ENCODE measurements around the gene ERVH48-1. TPM values are rescaled to one million over a fixed set of nuclear protein-coding genes. Genes with fewer than 3 reads are reported as not detected.
A peak's percentile ranks its signal among the peaks of the same experiment; 100 is the strongest.

ERVH48-1 gene
- total and polyA plus RNA-seq, 2 of the 8 experiments (the other 6 are each of a cell fraction or from before 2014, with no cell fraction given) = 4.2 to 17.7 TPM

DNA sequence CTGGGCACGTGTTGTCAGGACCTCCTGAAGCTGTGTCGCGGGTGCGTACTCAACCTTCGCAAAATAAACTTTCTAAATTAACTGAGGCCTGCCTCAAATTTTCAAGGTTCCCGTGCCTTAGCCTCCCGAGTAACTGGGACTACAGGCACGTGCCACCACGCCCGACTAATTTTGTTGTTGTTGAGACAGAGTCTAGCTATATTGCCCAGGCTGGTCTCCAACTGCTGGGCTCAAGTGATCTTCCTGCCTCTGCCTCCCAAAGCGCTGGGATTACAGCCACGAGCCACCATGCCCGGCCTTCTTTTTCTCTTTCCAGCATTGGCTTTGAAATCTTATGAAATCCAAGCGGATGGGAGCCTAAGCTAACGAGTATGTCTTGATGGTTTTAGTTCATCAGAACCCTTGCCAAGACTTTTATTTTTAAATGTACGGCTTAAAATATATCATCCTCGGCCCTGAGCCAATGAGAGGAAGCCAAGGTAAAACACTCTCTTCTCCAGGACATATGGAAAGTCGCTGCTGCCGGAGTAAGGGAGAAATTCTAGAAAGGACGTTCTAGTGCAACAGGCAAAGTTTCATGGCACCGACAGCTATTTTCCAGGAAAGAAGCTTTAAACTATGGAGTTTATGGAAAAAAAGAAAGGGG is 12.7 kb upstream of the ERVH48-1 start:
- peaks cover 0 to 25% (median 12%) of the 10 kb centered on the region in 4 experiments; a peak in 6 of 7 replicates for H3K4me1 ChIP-seq (replicated peaks in 1 of 4; ENCODE audit: control insufficient read depth in 3 of 4, insufficient read depth in 4 of 4, low read length in 3 of 4)
- H3K23me2 ChIP-seq (ENCODE audit: low read depth, low read length) = no peaks in the 10 kb centered on the region
- H3K18ac ChIP-seq (ENCODE audit: extremely low read depth, low read length) = peak overlapping the region; percentile 98
- ChIA-PET POLR2A (ENCODE audit: partially characterized antibody) (interaction anchor here (1.1 to 3.6 kb wide), 8 partner anchors 9 to 54 kb away, joined by 3 to 37 read pairs (median 4); partner anchors contain the start of gene ERVH48-1), CTCF (ENCODE audit: partially characterized antibody) (interaction anchor here (0.8 to 3.2 kb wide), 5 partner anchors 10 to 34 kb away, joined by 3 to 10 read pairs (median 4); no protein-coding TSS in a partner anchor)
- H3K23ac ChIP-seq (ENCODE audit: insufficient read length) = no peak overlapping the region
- peak overlapping the region; percentile 100; the same call in 1 of the 2 replicates for H2BK20ac ChIP-seq (ENCODE audit: low read length)
- no peak overlapping the region for H3K4ac ChIP-seq (replicated peaks; ENCODE audit: insufficient read length, low read depth, low read length)
- H2AFZ ChIP-seq (ENCODE audit: low read length) = no peak overlapping the region
- TF ChIP-seq, protein P1, sequence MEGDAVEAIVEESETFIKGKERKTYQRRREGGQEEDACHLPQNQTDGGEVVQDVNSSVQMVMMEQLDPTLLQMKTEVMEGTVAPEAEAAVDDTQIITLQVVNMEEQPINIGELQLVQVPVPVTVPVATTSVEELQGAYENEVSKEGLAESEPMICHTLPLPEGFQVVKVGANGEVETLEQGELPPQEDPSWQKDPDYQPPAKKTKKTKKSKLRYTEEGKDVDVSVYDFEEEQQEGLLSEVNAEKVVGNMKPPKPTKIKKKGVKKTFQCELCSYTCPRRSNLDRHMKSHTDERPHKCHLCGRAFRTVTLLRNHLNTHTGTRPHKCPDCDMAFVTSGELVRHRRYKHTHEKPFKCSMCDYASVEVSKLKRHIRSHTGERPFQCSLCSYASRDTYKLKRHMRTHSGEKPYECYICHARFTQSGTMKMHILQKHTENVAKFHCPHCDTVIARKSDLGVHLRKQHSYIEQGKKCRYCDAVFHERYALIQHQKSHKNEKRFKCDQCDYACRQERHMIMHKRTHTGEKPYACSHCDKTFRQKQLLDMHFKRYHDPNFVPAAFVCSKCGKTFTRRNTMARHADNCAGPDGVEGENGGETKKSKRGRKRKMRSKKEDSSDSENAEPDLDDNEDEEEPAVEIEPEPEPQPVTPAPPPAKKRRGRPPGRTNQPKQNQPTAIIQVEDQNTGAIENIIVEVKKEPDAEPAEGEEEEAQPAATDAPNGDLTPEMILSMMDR (IDR thresholded peaks at IDR 0.05; ENCODE audit: control extremely low read depth in 1 of 3, insufficient read depth in 1 of 3, low read depth in 1 of 3, low read length in 3 of 3) = no peak
- TF ChIP-seq TAF1 (IDR thresholded peaks at IDR 0.05; ENCODE audit: low read depth, low read length) = 0 out of 2 replicates have a peak, but pooled peaks have one; percentile 11
- no peak overlapping the region for H4K8ac ChIP-seq (ENCODE audit: extremely low read depth, insufficient read depth, low read length)
- no peaks in the 10 kb centered on the region for H3K9me3 ChIP-seq (ENCODE audit: insufficient read depth in 2 of 2, low read depth in 1 of 2, low read length in 1 of 2)
- no peak overlapping the region for H2BK15ac ChIP-seq (ENCODE audit: low read length)
- peak overlapping the region; percentile 86 for H2BK12ac ChIP-seq (ENCODE audit: low read depth, low read length)
- H4K5ac ChIP-seq (ENCODE audit: insufficient read length, low read depth, low read length) = no peak overlapping the region
- H2AK5ac ChIP-seq (ENCODE audit: low read depth, low read length) = peak overlapping the region; percentile 67
- no peak overlapping the region for H3K56ac ChIP-seq (replicated peaks; ENCODE audit: insufficient read length, low read depth, low read length)
- H3K4me3 ChIP-seq (ENCODE audit: extremely low read depth in 1 of 4, insufficient read depth in 2 of 4, low read depth in 3 of 4, low read length in 4 of 4) = no peak overlapping the region
- no peaks in the 10 kb centered on the region for H4K20me1 ChIP-seq (replicated peaks in 1 of 2; ENCODE audit: control insufficient read depth in 1 of 2, insufficient read depth in 2 of 2, low read length in 2 of 2)
- no peaks in the 10 kb centered on the region for H3K79me1 ChIP-seq (ENCODE audit: low read depth, low read length)
- H3K14ac ChIP-seq (ENCODE audit: insufficient read length) = no peak overlapping the region
- H2BK5ac ChIP-seq (ENCODE audit: low read depth, low read length) = peak overlapping the region; percentile 98
- FAIRE-seq (no peak), DNase-seq (ENCODE audit: low read depth in 1 of 2, low spot score in 2 of 2) (no peak)
- peak overlapping the region in 1 of 2 experiments; percentile 29; a peak in 1 of 4 replicates for H3K4me2 ChIP-seq (ENCODE audit: insufficient read depth in 1 of 2, low read depth in 2 of 2, low read length in 2 of 2)
- no peaks in the 10 kb centered on the region for H3K36me3 ChIP-seq (ENCODE audit: control insufficient read depth in 2 of 4, insufficient read depth in 4 of 4, low read length in 3 of 4)
- H3K79me2 ChIP-seq (ENCODE audit: control insufficient read depth in 1 of 2, insufficient read depth in 2 of 2, low read length in 2 of 2) = no peaks in the 10 kb centered on the region
- H3K9ac ChIP-seq (replicated peaks in 1 of 4; ENCODE audit: extremely low read depth in 1 of 4, low read depth in 3 of 4, low read length in 3 of 4) = no peak overlapping the region
- H3K27ac ChIP-seq (ENCODE audit: low read depth, low read length) = peak overlapping the region; percentile 73; the same call in 1 of the 2 replicates
- peak overlapping the region; percentile 97 for H4K91ac ChIP-seq (replicated peaks; ENCODE audit: insufficient read length, low read length)
- 79% methylated on average over 21 of the region's 21 CpGs; no CpG with 5 or more reads in 1 of the 2 experiments for WGBS, 2 experiments (ENCODE audit: extremely low coverage in 1 of 2, insufficient coverage in 1 of 2, insufficient read length in 1 of 2, insufficient replicate concordance in 2 of 2, low coverage in 1 of 2, low lambda C conversion rate in 2 of 2, missing lambda C conversion rate in 1 of 2)
- no peaks in the 10 kb centered on the region for H3K27me3 ChIP-seq (replicated peaks in 1 of 4; ENCODE audit: control insufficient read depth in 3 of 4, extremely low read depth in 1 of 4, insufficient read depth in 3 of 4, low read length in 3 of 4)
- peak overlapping the region; percentile 62 for H2BK120ac ChIP-seq (replicated peaks; ENCODE audit: low read depth, low read length)
